Keratinocyte (primary cell): Measurements from ENCODE around the gene SYNPR.

ENCODE experiments used
- EZH2 ChIP-seq: IDR thresholded peaks from one replicate; pipeline ENCODE4 v1.6.1; 2012; ENCODE audit warnings: inconsistent platforms, mild to moderate bottlenecking, low read length, moderate library complexity
- TF ChIP-seq, protein P1 (sequence below), 3 experiments: IDR thresholded peaks in 1 of 3; conservative IDR thresholded peaks in 1 of 3; optimal IDR thresholded peaks in 1 of 3; 2 replicates in 2 of 3; 3 replicates in 1 of 3; pipeline versions ENCODE3 to v1.5.1; 2011; ENCODE audit warnings: low read length in 3 of 3, mild to moderate bottlenecking in 3 of 3, moderate library complexity in 2 of 3, control low read depth in 1 of 3, inconsistent platforms in 1 of 3; ENCODE audit not compliant: insufficient read depth in 2 of 3; ENCODE audit errors: extremely low read depth in 1 of 3

- no peak for TF ChIP-seq EZH2
- TF ChIP-seq, protein P1, sequence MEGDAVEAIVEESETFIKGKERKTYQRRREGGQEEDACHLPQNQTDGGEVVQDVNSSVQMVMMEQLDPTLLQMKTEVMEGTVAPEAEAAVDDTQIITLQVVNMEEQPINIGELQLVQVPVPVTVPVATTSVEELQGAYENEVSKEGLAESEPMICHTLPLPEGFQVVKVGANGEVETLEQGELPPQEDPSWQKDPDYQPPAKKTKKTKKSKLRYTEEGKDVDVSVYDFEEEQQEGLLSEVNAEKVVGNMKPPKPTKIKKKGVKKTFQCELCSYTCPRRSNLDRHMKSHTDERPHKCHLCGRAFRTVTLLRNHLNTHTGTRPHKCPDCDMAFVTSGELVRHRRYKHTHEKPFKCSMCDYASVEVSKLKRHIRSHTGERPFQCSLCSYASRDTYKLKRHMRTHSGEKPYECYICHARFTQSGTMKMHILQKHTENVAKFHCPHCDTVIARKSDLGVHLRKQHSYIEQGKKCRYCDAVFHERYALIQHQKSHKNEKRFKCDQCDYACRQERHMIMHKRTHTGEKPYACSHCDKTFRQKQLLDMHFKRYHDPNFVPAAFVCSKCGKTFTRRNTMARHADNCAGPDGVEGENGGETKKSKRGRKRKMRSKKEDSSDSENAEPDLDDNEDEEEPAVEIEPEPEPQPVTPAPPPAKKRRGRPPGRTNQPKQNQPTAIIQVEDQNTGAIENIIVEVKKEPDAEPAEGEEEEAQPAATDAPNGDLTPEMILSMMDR (optimal IDR thresholded peaks at IDR 0.05 in 1 of 3, IDR thresholded peaks at IDR 0.05 in 1 of 3, conservative IDR thresholded peaks at IDR 0.05 in 1 of 3; ENCODE audit: extremely low read depth in 1 of 3, insufficient read depth in 2 of 3, low read length in 3 of 3): no peak
These were observed 254.4 kb downstream of the SYNPR start for GRCh38 chr3:63532521-63532920.
